ENCODE data around the gene TRMT112. TPM values are rescaled to one million over a fixed set of nuclear protein-coding genes. Genes with fewer than 3 reads are reported as not detected.

The TRMT112 gene
- total and polyA plus RNA-seq, 12 donors, result 286 to 991 (median 397) TPM

GRCh38 chr11:64337538-64338249, 20.3 kb upstream of the TRMT112 start:
- TF ChIP-seq POLR2A (IDR thresholded peaks at IDR 0.05), result no peak
- TF ChIP-seq CTCF (IDR thresholded peaks at IDR 0.05), result no peak
- intact Hi-C loops (cut with DNase I), result no loop called here
- H3K9me3 ChIP-seq (replicated peaks in 1 of 3), result no peaks in the 10 kb centered on the region
- no peaks in the 10 kb centered on the region for H3K27me3 ChIP-seq
- no peak overlapping the region for H3K4me3 ChIP-seq
- peak overlapping the region in 2 of 5 donors; percentile 6 to 46 for H3K27ac ChIP-seq
- WGBS, 4 donors, result 52 to 62% (median 54%) methylated on average over 8 of the region's 8 CpGs
- peaks cover 6% of the 10 kb centered on the region in 2 donors for H3K4me1 ChIP-seq (replicated peaks in 1 of 2)
- H3K36me3 ChIP-seq (replicated peaks in 1 of 2), result no peaks in the 10 kb centered on the region
- no peak for DNase-seq

DNA sequence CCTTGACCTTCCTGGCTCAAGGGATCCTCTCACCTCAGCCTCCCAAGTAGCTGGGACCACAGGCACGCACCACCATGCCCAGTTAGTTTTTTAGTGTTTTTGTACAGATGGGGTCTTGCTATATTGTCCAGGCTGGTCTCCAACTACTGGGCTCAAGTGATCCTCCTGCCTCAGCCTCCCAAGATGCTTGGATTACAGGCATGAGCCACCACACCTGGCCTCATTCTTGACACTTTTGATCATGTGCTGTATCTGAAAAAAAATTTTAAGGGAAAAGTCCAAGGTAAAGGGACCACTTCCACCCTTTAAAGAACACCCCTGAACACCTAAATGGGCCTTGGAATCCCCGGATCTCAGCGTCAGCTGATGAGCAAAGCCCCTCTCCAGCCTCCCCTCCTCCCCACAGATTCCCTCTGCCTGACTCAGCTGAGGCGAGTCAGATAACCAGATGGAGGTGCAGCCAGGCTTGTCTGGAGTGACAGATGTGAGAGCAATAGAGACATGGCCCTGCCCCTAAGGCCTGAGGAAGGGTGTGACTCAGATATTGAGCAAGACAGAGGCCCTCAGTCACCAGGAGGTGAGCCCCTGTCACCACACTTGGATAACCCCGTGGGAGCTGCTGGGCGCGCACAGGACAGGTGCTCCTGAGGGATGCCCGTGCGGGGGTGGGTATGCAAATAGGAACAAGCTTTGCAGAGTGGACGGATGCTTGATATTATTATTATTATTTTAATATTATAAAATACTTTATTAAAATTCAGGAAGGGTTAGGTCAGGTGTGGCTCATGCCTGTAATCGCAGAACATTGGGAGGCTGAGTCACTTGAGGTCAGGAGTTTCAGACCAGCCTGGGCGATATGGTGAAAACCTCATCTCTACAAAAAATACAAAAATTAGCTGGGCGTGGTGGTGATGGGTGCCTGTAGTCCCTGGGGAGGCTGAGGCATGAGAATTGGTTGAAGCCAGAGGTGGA, 17.7 kb upstream of the TRMT112 start:
- 31 to 50% (median 41%) methylated on average over 10 to 13 of the region's 13 CpGs for WGBS, 4 donors
- peaks cover 9 to 16% of the 10 kb centered on the region in 2 donors for H3K4me1 ChIP-seq (replicated peaks in 1 of 2)
- peak in 1 of 6 experiments; percentile 26 for TF ChIP-seq CTCF (IDR thresholded peaks at IDR 0.05)
- no peak for TF ChIP-seq POLR2A (IDR thresholded peaks at IDR 0.05)
- no peaks in the 10 kb centered on the region for H3K9me3 ChIP-seq (replicated peaks in 1 of 3)
- H3K27ac ChIP-seq, result peak overlapping the region in 3 of 5 donors; percentile 7 to 64 (median 20)
- intact Hi-C loops (cut with DNase I), result no loop called here
- DNase-seq, result peak; percentile 65 to 96 (median 95)
- no peak overlapping the region for H3K4me3 ChIP-seq
- no peaks in the 10 kb centered on the region for H3K36me3 ChIP-seq (replicated peaks in 1 of 2)
- no peaks in the 10 kb centered on the region for H3K27me3 ChIP-seq

DNA sequence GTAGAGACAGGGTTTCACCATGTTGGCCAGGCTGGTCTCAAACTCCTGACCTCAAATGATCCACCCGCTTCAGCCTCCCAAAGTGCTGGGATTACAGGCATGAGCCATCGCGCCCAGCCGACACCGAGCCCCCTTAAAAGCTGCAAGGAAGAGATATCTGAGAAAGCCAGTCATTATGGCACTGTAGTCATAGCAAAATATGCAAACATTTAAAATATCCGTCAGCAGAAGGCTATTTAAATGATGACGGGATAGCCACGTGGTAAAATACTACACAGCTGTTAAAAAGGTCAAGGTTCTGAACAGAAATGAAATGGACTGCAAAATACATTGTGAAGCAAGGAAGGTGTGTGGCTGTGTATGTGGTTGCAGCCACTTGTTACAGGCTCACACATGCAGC, 16.2 kb upstream of the TRMT112 start:
- no peaks in the 10 kb centered on the region for H3K36me3 ChIP-seq (replicated peaks in 1 of 2)
- H3K4me3 ChIP-seq, result no peak overlapping the region
- no peaks in the 10 kb centered on the region for H3K27me3 ChIP-seq
- DNase-seq, result no peak
- TF ChIP-seq CTCF (IDR thresholded peaks at IDR 0.05) (no peak), POLR2A (IDR thresholded peaks at IDR 0.05) (no peak)
- no peaks in the 10 kb centered on the region for H3K9me3 ChIP-seq (replicated peaks in 1 of 3)
- peaks cover 9 to 16% of the 10 kb centered on the region in 2 donors for H3K4me1 ChIP-seq (replicated peaks in 1 of 2)
- intact Hi-C loops (cut with DNase I), result no loop called here
- WGBS, 4 donors, result 71 to 76% (median 74%) methylated on average over 7 to 8 of the region's 8 CpGs
- no peak overlapping the region for H3K27ac ChIP-seq
